ENCODE data around the gene CTSO. TPM values are rescaled to one million over a fixed set of nuclear protein-coding genes. Genes with fewer than 3 reads are reported as not detected.

Gene CTSO
- total RNA-seq, 1 donor from 2014 or later, result 4.3 TPM

- no peak for DNase-seq (ENCODE audit: extremely low spot score, unreplicated experiment)
- Mint-ChIP-seq H3K27ac (no peak overlapping the region), H3K4me1 (ENCODE audit: unreplicated experiment) (peaks cover 14% of the 10 kb centered on the region), H3K9me3 (no peaks in the 10 kb centered on the region), H3K4me3 (no peak overlapping the region), H3K36me3 (no peaks in the 10 kb centered on the region), H3K27me3 (no peaks in the 10 kb centered on the region)
- TF ChIP-seq CTCF (conservative IDR thresholded peaks at IDR 0.05), result no peak
These were observed 43.9 kb downstream of the CTSO start for GRCh38 chr4:155909615-155910226.

- no peaks in the 10 kb centered on the region for H3K9me3 Mint-ChIP-seq
- DNase-seq (ENCODE audit: extremely low spot score, unreplicated experiment), result no peak
- no peaks in the 10 kb centered on the region for H3K36me3 Mint-ChIP-seq
- H3K4me1 Mint-ChIP-seq (ENCODE audit: unreplicated experiment), result peaks cover 14% of the 10 kb centered on the region
- no peak for TF ChIP-seq CTCF (conservative IDR thresholded peaks at IDR 0.05)
- no peaks in the 10 kb centered on the region for H3K27me3 Mint-ChIP-seq
- no peak overlapping the region for H3K4me3 Mint-ChIP-seq
- no peak overlapping the region for H3K27ac Mint-ChIP-seq
These were observed 45.2 kb downstream of the CTSO start for GRCh38 chr4:155908187-155909139.

- H3K4me1 Mint-ChIP-seq (ENCODE audit: unreplicated experiment), result peaks cover 14% of the 10 kb centered on the region
- no peak overlapping the region for H3K4me3 Mint-ChIP-seq
- DNase-seq (ENCODE audit: extremely low spot score, unreplicated experiment), result no peak
- TF ChIP-seq CTCF (conservative IDR thresholded peaks at IDR 0.05), result no peak
- no peaks in the 10 kb centered on the region for H3K9me3 Mint-ChIP-seq
- no peaks in the 10 kb centered on the region for H3K36me3 Mint-ChIP-seq
- no peaks in the 10 kb centered on the region for H3K27me3 Mint-ChIP-seq
- H3K27ac Mint-ChIP-seq, result no peak overlapping the region
These were observed 46.1 kb downstream of the CTSO start for GRCh38 chr4:155907556-155907955.

- H3K27ac Mint-ChIP-seq, result no peak overlapping the region
- H3K4me1 Mint-ChIP-seq (ENCODE audit: unreplicated experiment), result peaks cover 14% of the 10 kb centered on the region
- no peaks in the 10 kb centered on the region for H3K9me3 Mint-ChIP-seq
- no peaks in the 10 kb centered on the region for H3K27me3 Mint-ChIP-seq
- no peak for DNase-seq (ENCODE audit: extremely low spot score, unreplicated experiment)
- H3K4me3 Mint-ChIP-seq, result no peak overlapping the region
- no peaks in the 10 kb centered on the region for H3K36me3 Mint-ChIP-seq
- TF ChIP-seq CTCF (conservative IDR thresholded peaks at IDR 0.05), result no peak
These were observed 47.0 kb downstream of the CTSO start for GRCh38 chr4:155906554-155907247.

- Mint-ChIP-seq H3K4me1 (ENCODE audit: unreplicated experiment) (peaks cover 28% of the 10 kb centered on the region), H3K9me3 (no peaks in the 10 kb centered on the region), H3K27ac (no peak overlapping the region), H3K36me3 (no peaks in the 10 kb centered on the region), H3K27me3 (no peaks in the 10 kb centered on the region), H3K4me3 (no peak overlapping the region)
- DNase-seq (ENCODE audit: extremely low spot score, unreplicated experiment), result no peak
- TF ChIP-seq CTCF (conservative IDR thresholded peaks at IDR 0.05), result no peak
These were observed 49.3 kb downstream of the CTSO start for GRCh38 chr4:155904331-155904730.
